CD14-positive monocyte (primary cell): ENCODE results near the gene SLC9C1. TPM values are rescaled to one million over a fixed set of nuclear protein-coding genes. Genes with fewer than 3 reads are reported as not detected.
A peak's percentile ranks its signal among the peaks of the same experiment; 100 is the strongest.

ENCODE experiments used
- DNase-seq, 3 donors: peaks; one replicate each; pipeline ENCODE4 v3.0.0-alpha.2; 2011 to 2022
- H2AFZ ChIP-seq: 2 replicates; pipeline ENCODE4 v1.6.0; 2012; ENCODE audit warnings: mild to moderate bottlenecking, low read depth, low read length, inconsistent platforms; ENCODE audit not compliant: insufficient read depth, poor library complexity, severe bottlenecking
- H3K27ac ChIP-seq, 2 donors: 1 replicate in 1 of 2; 2 replicates in 1 of 2; pipeline ENCODE4 v1.5.1; 2012 to 2013; ENCODE audit warnings: low read length in 2 of 2, control low read depth in 1 of 2, inconsistent platforms in 1 of 2, low read depth in 1 of 2, mild to moderate bottlenecking in 1 of 2
- H3K27me3 ChIP-seq, 2 donors: one replicate each; pipeline versions ENCODE4 v1.6.0 to v1.6.1; 2011 to 2013; ENCODE audit warnings: low read length in 2 of 2; ENCODE audit not compliant: control insufficient read depth in 2 of 2, insufficient read depth in 2 of 2
- H3K36me3 ChIP-seq, 2 donors: replicated peaks in 1 of 2; 1 replicate in 1 of 2; 2 replicates in 1 of 2; pipeline versions ENCODE4 v1.5.1 to v1.6.1; 2012 to 2013; ENCODE audit warnings: low read length in 2 of 2, control low read depth in 1 of 2, inconsistent platforms in 1 of 2, mild to moderate bottlenecking in 1 of 2; ENCODE audit not compliant: insufficient read depth in 2 of 2, control insufficient read depth in 1 of 2
- H3K4me1 ChIP-seq, 2 donors: 1 replicate in 1 of 2; 2 replicates in 1 of 2; pipeline versions ENCODE4 v1.5.1 to v1.6.1; 2012 to 2013; ENCODE audit warnings: low read length in 2 of 2, control low read depth in 1 of 2, inconsistent platforms in 1 of 2, mild to moderate bottlenecking in 1 of 2, moderate library complexity in 1 of 2; ENCODE audit not compliant: insufficient read depth in 2 of 2, control insufficient read depth in 1 of 2
- H3K4me2 ChIP-seq: replicated peaks from 2 replicates; pipeline ENCODE3; 2012; ENCODE audit warnings: low read length, moderate library complexity, mild to moderate bottlenecking; ENCODE audit not compliant: poor library complexity, severe bottlenecking; ENCODE audit errors: extremely low read depth
- H3K4me3 ChIP-seq, 3 experiments: fragments of 200-600 bp in 1 of 3; sonication (generic) in 1 of 3; replicated peaks in 1 of 3; 1 replicate in 2 of 3; 2 replicates in 1 of 3; pipeline ENCODE4 v1.5.1; 2011 to 2013; ENCODE audit warnings: low read length in 3 of 3, mild to moderate bottlenecking in 3 of 3, control low read depth in 2 of 3, low read depth in 2 of 3, inconsistent platforms in 1 of 3, moderate library complexity in 1 of 3
- H3K79me2 ChIP-seq: 2 replicates; pipeline ENCODE4 v1.6.0; 2012; ENCODE audit warnings: mild to moderate bottlenecking, control low read depth, inconsistent platforms, low read length, moderate library complexity; ENCODE audit not compliant: insufficient read depth
- H3K9ac ChIP-seq: 2 replicates; pipeline ENCODE4 v1.6.0; 2017; ENCODE audit warnings: low read length, mild to moderate bottlenecking; ENCODE audit not compliant: insufficient read depth, poor library complexity, severe bottlenecking
- H3K9me3 ChIP-seq, 2 donors: replicated peaks in 1 of 2; 1 replicate in 1 of 2; 2 replicates in 1 of 2; pipeline versions ENCODE4 v1.5.1 to v1.6.1; 2012 to 2013; ENCODE audit warnings: low read length in 2 of 2, control low read depth in 1 of 2; ENCODE audit not compliant: control insufficient read depth in 1 of 2, insufficient read depth in 1 of 2
- H4K20me1 ChIP-seq: 2 replicates; pipeline ENCODE4 v1.6.0; 2012; ENCODE audit warnings: mild to moderate bottlenecking, low read length, control low read depth, moderate library complexity; ENCODE audit not compliant: insufficient read depth
- H3K27ac Mint-ChIP-seq, 7 donors: one replicate each; pipeline ENCODE4 v1.8.0; 2020; ENCODE audit warnings: mild to moderate bottlenecking in 7 of 7, mixed read lengths in 7 of 7, moderate library complexity in 6 of 7, inconsistent platforms in 2 of 7
- H3K27me3 Mint-ChIP-seq, 3 donors: one replicate each; pipeline ENCODE4 v1.8.0; 2021 to 2022; ENCODE audit warnings: low read depth in 3 of 3, mild to moderate bottlenecking in 3 of 3, mixed read lengths in 3 of 3, moderate library complexity in 3 of 3, inconsistent platforms in 1 of 3
- H3K36me3 Mint-ChIP-seq, 2 donors: one replicate each; pipeline ENCODE4 v1.8.0; 2020; ENCODE audit warnings: mixed read lengths in 2 of 2, inconsistent platforms in 1 of 2, mild to moderate bottlenecking in 1 of 2
- H3K4me1 Mint-ChIP-seq: one replicate; pipeline ENCODE4 v1.8.0; 2020; ENCODE audit warnings: mild to moderate bottlenecking, mixed read lengths
- H3K4me3 Mint-ChIP-seq, 2 donors: one replicate each; pipeline ENCODE4 v1.8.0; 2020; ENCODE audit warnings: mild to moderate bottlenecking in 2 of 2, mixed read lengths in 2 of 2, moderate library complexity in 1 of 2
- H3K9me3 Mint-ChIP-seq, 7 donors: one replicate each; pipeline ENCODE4 v1.8.0; 2020 to 2022; ENCODE audit warnings: mixed read lengths in 7 of 7, mild to moderate bottlenecking in 6 of 7, moderate library complexity in 6 of 7, inconsistent platforms in 2 of 7
- WGBS: methylation state at CpG from one replicate; pipeline ENCODE4 v1.1.5; 2013; ENCODE audit warnings: missing lambda C conversion rate; ENCODE audit not compliant: insufficient coverage; 5-methylcytosine and 5-hydroxymethylcytosine counted together
- intact Hi-C, 2 donors: fragments of 100-400 bp; cut with micrococcal nuclease; formaldehyde crosslinking; loops; one replicate each; pipeline versions ENCODE4 v1.15.0 to v1.15.1; 2023
- polyA plus RNA-seq, 3 donors: library from polyadenylated mRNA; depleted of rRNA in 1 of 3; unstranded in 2 of 3; stranded (reverse) in 1 of 3; fragments of 300-500 nt in 2 of 3; fragments of >200 nt in 1 of 3; fragmentation: Illumina TruSeq in 2 of 3; gene quantifications; 1 replicate in 2 of 3; 2 replicates in 1 of 3; pipeline ENCODE4 v1.2.3, GENCODE V29; 2012 to 2021
- TF ChIP-seq, protein P1 (sequence below): fragments of 200-600 bp; IDR thresholded peaks from one replicate; pipeline ENCODE4 v1.8.0; 2022; ENCODE audit warnings: antibody characterized with exemption, mild to moderate bottlenecking

The SLC9C1 gene
- polyA plus RNA-seq, 3 donors = not detected

DNA sequence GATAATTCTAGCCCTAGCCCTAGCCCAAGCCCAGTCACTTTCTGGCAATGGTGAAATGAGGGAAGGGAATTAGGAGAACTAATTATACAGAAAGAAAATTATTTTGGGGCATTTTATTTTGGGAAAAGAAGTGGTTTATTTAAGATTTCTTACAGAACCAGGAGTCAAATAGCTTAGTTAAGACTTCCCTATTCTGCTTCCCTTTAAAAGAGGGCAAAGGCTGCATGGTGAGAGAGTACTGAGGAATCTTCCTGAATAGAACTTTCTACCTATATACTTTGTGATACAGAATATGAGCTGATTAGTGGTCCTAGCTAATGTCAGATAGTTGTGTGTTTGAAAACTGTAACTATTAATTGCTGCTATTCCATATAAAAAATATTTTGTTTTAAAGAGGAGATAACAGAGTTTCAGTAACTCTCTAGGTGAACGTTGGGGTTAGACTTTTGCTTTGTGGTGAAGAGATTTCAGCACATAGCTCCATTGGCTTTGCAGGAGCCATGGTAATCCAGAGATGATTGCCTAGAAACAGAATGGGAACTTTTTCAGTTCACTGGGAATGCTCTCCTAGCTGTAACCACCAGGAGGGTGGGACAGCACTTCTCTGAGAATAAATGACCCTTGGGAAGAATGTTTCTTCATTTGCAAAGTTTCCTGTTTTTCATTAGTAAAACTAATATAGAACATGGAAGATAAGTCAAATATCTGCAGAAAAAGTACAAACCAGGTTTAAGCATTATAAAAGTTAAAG lies 155.6 kb downstream of the SLC9C1 start:
- no peaks in the 10 kb centered on the region for H3K36me3 Mint-ChIP-seq
- peak overlapping the region in 3 of 7 donors; percentile 30 to 58 (median 42) for H3K27ac Mint-ChIP-seq
- H3K9me3 Mint-ChIP-seq = peaks cover 0 to 2% (median 0%) of the 10 kb centered on the region in 7 donors
- no peaks in the 10 kb centered on the region for H3K9me3 ChIP-seq
- peaks cover 12 to 20% of the 10 kb centered on the region in 2 donors for H3K4me1 ChIP-seq
- H2AFZ ChIP-seq = no peak overlapping the region
- TF ChIP-seq, protein P1, sequence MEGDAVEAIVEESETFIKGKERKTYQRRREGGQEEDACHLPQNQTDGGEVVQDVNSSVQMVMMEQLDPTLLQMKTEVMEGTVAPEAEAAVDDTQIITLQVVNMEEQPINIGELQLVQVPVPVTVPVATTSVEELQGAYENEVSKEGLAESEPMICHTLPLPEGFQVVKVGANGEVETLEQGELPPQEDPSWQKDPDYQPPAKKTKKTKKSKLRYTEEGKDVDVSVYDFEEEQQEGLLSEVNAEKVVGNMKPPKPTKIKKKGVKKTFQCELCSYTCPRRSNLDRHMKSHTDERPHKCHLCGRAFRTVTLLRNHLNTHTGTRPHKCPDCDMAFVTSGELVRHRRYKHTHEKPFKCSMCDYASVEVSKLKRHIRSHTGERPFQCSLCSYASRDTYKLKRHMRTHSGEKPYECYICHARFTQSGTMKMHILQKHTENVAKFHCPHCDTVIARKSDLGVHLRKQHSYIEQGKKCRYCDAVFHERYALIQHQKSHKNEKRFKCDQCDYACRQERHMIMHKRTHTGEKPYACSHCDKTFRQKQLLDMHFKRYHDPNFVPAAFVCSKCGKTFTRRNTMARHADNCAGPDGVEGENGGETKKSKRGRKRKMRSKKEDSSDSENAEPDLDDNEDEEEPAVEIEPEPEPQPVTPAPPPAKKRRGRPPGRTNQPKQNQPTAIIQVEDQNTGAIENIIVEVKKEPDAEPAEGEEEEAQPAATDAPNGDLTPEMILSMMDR = no peak
- no peaks in the 10 kb centered on the region for H3K27me3 ChIP-seq
- no peak overlapping the region for H3K4me3 Mint-ChIP-seq
- no peaks in the 10 kb centered on the region for H3K36me3 ChIP-seq
- no peaks in the 10 kb centered on the region for H4K20me1 ChIP-seq
- DNase-seq = no peak
- H3K4me3 ChIP-seq = no peak overlapping the region
- H3K27me3 Mint-ChIP-seq = no peaks in the 10 kb centered on the region
- no peak overlapping the region for H3K27ac ChIP-seq
- intact Hi-C loops = no loop called here
- no peak overlapping the region for H3K4me2 ChIP-seq
- no peaks in the 10 kb centered on the region for H3K79me2 ChIP-seq
- WGBS = no CpG with 5 or more reads among the region's 1 CpG
- H3K4me1 Mint-ChIP-seq = peaks cover 27% of the 10 kb centered on the region
- no peak overlapping the region for H3K9ac ChIP-seq

DNA sequence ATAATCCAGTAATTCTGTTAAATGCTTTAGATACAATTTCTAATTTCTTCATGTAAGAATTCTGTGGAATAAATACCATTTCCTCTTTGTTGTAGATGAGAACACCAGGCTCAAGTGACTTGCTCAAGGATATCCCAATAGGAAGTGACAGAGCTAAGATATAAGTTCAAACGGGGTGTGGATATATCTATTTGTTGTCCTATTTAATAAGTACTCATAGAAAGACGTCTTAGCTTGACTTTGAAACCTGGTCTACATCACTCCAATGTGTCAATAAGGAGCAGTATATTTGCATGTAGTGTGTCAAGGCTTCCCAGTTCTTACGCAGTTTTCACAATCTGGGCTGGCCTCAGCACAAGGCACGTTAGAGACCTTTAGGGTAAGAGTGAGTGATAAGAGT lies 156.2 kb downstream of the SLC9C1 start:
- H3K4me2 ChIP-seq = no peak overlapping the region

More for the DNA sequence above, 156.2 kb downstream of the SLC9C1 start:
- Histone ChIP-seq H2AFZ (no peak overlapping the region), H3K79me2 (no peaks in the 10 kb centered on the region), H3K27me3 (no peaks in the 10 kb centered on the region), H3K9ac (no peak overlapping the region), H3K27ac (no peak overlapping the region), H3K36me3 (no peaks in the 10 kb centered on the region), H3K4me1 (peaks cover 18 to 26% of the 10 kb centered on the region in 2 donors), H4K20me1 (no peaks in the 10 kb centered on the region), H3K9me3 (no peaks in the 10 kb centered on the region), H3K4me3 (no peak overlapping the region)
- Mint-ChIP-seq H3K27ac (peak overlapping the region in 1 of 7 donors; percentile 58), H3K4me1 (peaks cover 33% of the 10 kb centered on the region), H3K4me3 (no peak overlapping the region), H3K9me3 (no peaks in the 10 kb centered on the region), H3K36me3 (no peaks in the 10 kb centered on the region), H3K27me3 (peaks cover 0 to 2% (median 0%) of the 10 kb centered on the region in 3 donors)
- WGBS = no CpG with 5 or more reads among the region's 4 CpGs
- TF ChIP-seq, protein P1 = no peak
- intact Hi-C loops = no loop called here
- DNase-seq = no peak
